K562 (cell line): Measurements from ENCODE around the gene ZNF597. TPM values are rescaled to one million over a fixed set of nuclear protein-coding genes. Genes with fewer than 3 reads are reported as not detected.

ENCODE experiments used
- BRD4 ChIP-seq: fragments of 200-600 bp; sonication (generic); IDR thresholded peaks from 2 replicates; pipeline ENCODE4 v1.6.1; 2017; ENCODE audit warnings: inconsistent platforms
- CBX5 ChIP-seq: IDR thresholded peaks from 2 replicates; pipeline ENCODE4 v1.6.1; 2014; ENCODE audit warnings: low read depth, borderline replicate concordance
- CEBPG ChIP-seq, 3 experiments: fragments of 200-800 bp in 1 of 3; sonication (Bioruptor generic) in 1 of 3; sonication (generic) in 1 of 3; formaldehyde crosslinking in 1 of 3; IDR thresholded peaks in 2 of 3; conservative IDR thresholded peaks in 1 of 3; 2 replicates each; pipeline versions ENCODE4 v1.6.1 to v1.8.0; 2016 to 2022; ENCODE audit warnings: missing compliant biosample characterization in 2 of 3, missing genetic modification characterization in 2 of 3, mild to moderate bottlenecking in 1 of 3, missing genetic modification reagents in 1 of 3
- CXXC5 ChIP-seq: fragments of 250-450 bp; sonication (Bioruptor Pico); IDR thresholded peaks from 2 replicates; pipeline ENCODE4 v1.8.0; 2022; ENCODE audit warnings: inconsistent platforms, mild to moderate bottlenecking, moderate library complexity
- ELF1 ChIP-seq: fragments of 200-800 bp; sonication (Bioruptor generic); IDR thresholded peaks from 2 replicates; pipeline ENCODE4 v1.6.1; 2016; ENCODE audit warnings: missing genetic modification characterization, missing compliant biosample characterization
- ETV5 ChIP-seq: sonication (generic); formaldehyde crosslinking; IDR thresholded peaks from 2 replicates; pipeline ENCODE4 v1.4.0; 2020; ENCODE audit warnings: low read depth, mild to moderate bottlenecking, missing genetic modification reagents
- FOXK1 ChIP-seq: sonication (generic); formaldehyde crosslinking; IDR thresholded peaks from 2 replicates; pipeline ENCODE4 v1.8.0; 2022; ENCODE audit warnings: missing genetic modification reagents, mild to moderate bottlenecking, borderline replicate concordance
- GABPA ChIP-seq: fragments of 200-800 bp; sonication (Bioruptor generic); conservative IDR thresholded peaks from 2 replicates; pipeline ENCODE4 v1.6.1; 2016; ENCODE audit warnings: low read depth, missing genetic modification characterization, missing compliant biosample characterization
- HCFC1 ChIP-seq: IDR thresholded peaks from 2 replicates; pipeline ENCODE4 v1.6.1; 2012; ENCODE audit warnings: low read depth, low read length, improper control_type of control experiment
- HNRNPK ChIP-seq: fragments of 200-400 bp; formaldehyde crosslinking; IDR thresholded peaks from one replicate; pipeline ENCODE4 v1.6.1; 2018; ENCODE audit warnings: mild to moderate bottlenecking, low read depth, low read length; ENCODE audit not compliant: poor library complexity, severe bottlenecking
- KDM1A ChIP-seq, 2 experiments: fragments of 450-650 bp; IDR thresholded peaks; 2 replicates each; pipeline ENCODE4 v1.6.1; 2016; ENCODE audit warnings: mild to moderate bottlenecking in 2 of 2
- MTA3 ChIP-seq: fragments of 450-650 bp; formaldehyde crosslinking; IDR thresholded peaks from 2 replicates; pipeline ENCODE4 v1.6.1; 2017; ENCODE audit warnings: mild to moderate bottlenecking, borderline replicate concordance
- NFE2 ChIP-seq: IDR thresholded peaks from 2 replicates; pipeline ENCODE4 v1.6.1; 2014; ENCODE audit warnings: antibody characterized with exemption, low read depth
- NFIC ChIP-seq: fragments of 450-650 bp; IDR thresholded peaks from 2 replicates; pipeline ENCODE4 v1.6.1; 2017; ENCODE audit warnings: mild to moderate bottlenecking, inconsistent platforms
- SOX6 ChIP-seq: fragments of 450-650 bp; IDR thresholded peaks from 2 replicates; pipeline ENCODE4 v1.6.1; 2014; ENCODE audit warnings: mild to moderate bottlenecking
- STAG1 ChIP-seq: sonication (generic); formaldehyde crosslinking; IDR thresholded peaks from 2 replicates; pipeline ENCODE4 v1.5.0; 2020; ENCODE audit warnings: missing genetic modification reagents, borderline replicate concordance
- TAF1 ChIP-seq: IDR thresholded peaks from 2 replicates; pipeline ENCODE4 v1.6.1; 2011; ENCODE audit warnings: mild to moderate bottlenecking, low read length, moderate library complexity; ENCODE audit not compliant: insufficient read depth, control insufficient read depth, severe bottlenecking; ENCODE audit errors: extremely low read depth
- TEAD4 ChIP-seq, 2 experiments: sonication (generic) in 1 of 2; formaldehyde crosslinking in 1 of 2; IDR thresholded peaks; 2 replicates each; pipeline versions ENCODE4 v1.6.1 to v1.8.0; 2012 to 2022; ENCODE audit warnings: borderline replicate concordance in 1 of 2, inconsistent platforms in 1 of 2, low read length in 1 of 2, mild to moderate bottlenecking in 1 of 2, missing genetic modification reagents in 1 of 2
- U2AF2 ChIP-seq: fragments of 200-400 bp; formaldehyde crosslinking; optimal IDR thresholded peaks from 2 replicates; pipeline ENCODE3; 2017; ENCODE audit warnings: low read depth, mild to moderate bottlenecking, low read length
- ZBTB17 ChIP-seq: fragments of 450-650 bp; formaldehyde crosslinking; IDR thresholded peaks from 2 replicates; pipeline ENCODE4 v1.4.0; 2020; ENCODE audit warnings: mild to moderate bottlenecking
- ZNF583 ChIP-seq: fragments of 250-450 bp; sonication (Bioruptor Pico); IDR thresholded peaks from 2 replicates; pipeline ENCODE4 v1.4.0; 2020
- ZNF584 ChIP-seq: fragments of 200-800 bp; sonication (Bioruptor generic); IDR thresholded peaks from 2 replicates; pipeline ENCODE4 v1.6.1; 2016; ENCODE audit warnings: low read depth, mild to moderate bottlenecking, missing genetic modification characterization, missing compliant biosample characterization
- polyA plus RNA-seq, 8 experiments: library from polyadenylated mRNA; depleted of rRNA in 4 of 8; stranded (reverse) in 5 of 8; unstranded in 3 of 8; fragments of >200 nt; fragmentation: Nextera tagmentation in 2 of 8; fragmentation: Illumina TruSeq in 1 of 8; extraction: Ambion mirVana in 2 of 8; extraction: Trizol in 1 of 8; gene quantifications; 2 replicates each; pipeline versions ENCODE4 v1.2.1 to v1.2.3, GENCODE V29; 2011 to 2014; ENCODE audit warnings: inconsistent platforms in 1 of 8, missing spikeins in 1 of 8
- total RNA-seq, 7 experiments: library from RNA; depleted of rRNA in 6 of 7; stranded (reverse); fragments of >200 nt in 6 of 7; fragmentation: Illumina TruSeq in 2 of 7; extraction: Trizol in 2 of 7; gene quantifications; 2 replicates each; pipeline versions ENCODE4 v1.2.1 to v1.2.3, GENCODE V29; 2011 to 2021; ENCODE audit warnings: low replicate concordance in 1 of 7
- TF ChIP-seq, protein P1 (sequence below): IDR thresholded peaks from 2 replicates; pipeline ENCODE4 v1.6.1; 2014; ENCODE audit warnings: antibody characterized with exemption
- TF ChIP-seq, protein P2 (sequence below): fragments of 250-450 bp; sonication (Bioruptor Pico); IDR thresholded peaks from 2 replicates; pipeline ENCODE4 v1.4.0; 2020; ENCODE audit warnings: mild to moderate bottlenecking, moderate library complexity
- TF ChIP-seq, protein P3 (sequence below), 3 experiments: IDR thresholded peaks in 2 of 3; conservative IDR thresholded peaks in 1 of 3; 2 replicates each; pipeline ENCODE4 v1.5.1; 2011 to 2012; ENCODE audit warnings: low read length in 3 of 3, mild to moderate bottlenecking in 3 of 3, control low read depth in 2 of 3, improper control_type of control experiment in 1 of 3, inconsistent platforms in 1 of 3, low read depth in 1 of 3, mixed read lengths in 1 of 3, moderate library complexity in 1 of 3; ENCODE audit not compliant: insufficient read depth in 2 of 3

ZNF597 gene
- total and polyA plus RNA-seq, 9 of the 15 experiments (the other 6 are each of a cell fraction or from before 2014, with no cell fraction given): 0.14 to 0.68 (median 0.42) TPM

DNA sequence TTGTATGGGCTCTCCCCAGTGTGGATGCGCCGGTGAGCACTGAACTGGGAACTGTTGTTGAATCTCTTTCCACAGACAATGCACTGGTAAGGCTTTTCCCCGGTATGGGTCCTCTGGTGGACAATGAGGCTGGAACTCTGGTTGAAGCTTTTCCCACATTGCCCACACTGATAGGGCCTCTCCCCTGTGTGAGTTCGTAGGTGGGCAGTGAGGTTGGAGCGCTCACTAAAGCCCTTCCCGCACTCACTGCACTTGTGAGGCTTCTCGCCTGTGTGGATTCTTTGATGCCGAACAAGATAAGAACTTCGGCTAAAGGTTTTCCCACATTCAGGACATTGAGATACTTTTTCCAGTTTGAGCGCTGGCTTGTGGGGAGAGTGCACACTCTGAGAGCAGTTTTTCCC lies 60.3 kb downstream of the ZNF597 start (continued):
- TF ChIP-seq BRD4: no peak
- TF ChIP-seq NFIC: no peak
- TF ChIP-seq KDM1A (IDR thresholded peaks at IDR 0.05): peak in 1 of 2 experiments; percentile 13; a peak in 1 of 4 replicates
- peak; percentile 28; the same call in 1 of the 2 replicates for TF ChIP-seq CXXC5 (CRISPR knock-in tag)
- TF ChIP-seq SOX6: peak; percentile 79; the same call in 1 of the 2 replicates
- TF ChIP-seq, protein P1, sequence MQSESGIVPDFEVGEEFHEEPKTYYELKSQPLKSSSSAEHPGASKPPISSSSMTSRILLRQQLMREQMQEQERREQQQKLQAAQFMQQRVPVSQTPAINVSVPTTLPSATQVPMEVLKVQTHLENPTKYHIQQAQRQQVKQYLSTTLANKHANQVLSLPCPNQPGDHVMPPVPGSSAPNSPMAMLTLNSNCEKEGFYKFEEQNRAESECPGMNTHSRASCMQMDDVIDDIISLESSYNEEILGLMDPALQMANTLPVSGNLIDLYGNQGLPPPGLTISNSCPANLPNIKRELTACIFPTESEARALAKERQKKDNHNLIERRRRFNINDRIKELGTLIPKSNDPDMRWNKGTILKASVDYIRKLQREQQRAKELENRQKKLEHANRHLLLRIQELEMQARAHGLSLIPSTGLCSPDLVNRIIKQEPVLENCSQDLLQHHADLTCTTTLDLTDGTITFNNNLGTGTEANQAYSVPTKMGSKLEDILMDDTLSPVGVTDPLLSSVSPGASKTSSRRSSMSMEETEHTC: no peak
- TF ChIP-seq, protein P2, sequence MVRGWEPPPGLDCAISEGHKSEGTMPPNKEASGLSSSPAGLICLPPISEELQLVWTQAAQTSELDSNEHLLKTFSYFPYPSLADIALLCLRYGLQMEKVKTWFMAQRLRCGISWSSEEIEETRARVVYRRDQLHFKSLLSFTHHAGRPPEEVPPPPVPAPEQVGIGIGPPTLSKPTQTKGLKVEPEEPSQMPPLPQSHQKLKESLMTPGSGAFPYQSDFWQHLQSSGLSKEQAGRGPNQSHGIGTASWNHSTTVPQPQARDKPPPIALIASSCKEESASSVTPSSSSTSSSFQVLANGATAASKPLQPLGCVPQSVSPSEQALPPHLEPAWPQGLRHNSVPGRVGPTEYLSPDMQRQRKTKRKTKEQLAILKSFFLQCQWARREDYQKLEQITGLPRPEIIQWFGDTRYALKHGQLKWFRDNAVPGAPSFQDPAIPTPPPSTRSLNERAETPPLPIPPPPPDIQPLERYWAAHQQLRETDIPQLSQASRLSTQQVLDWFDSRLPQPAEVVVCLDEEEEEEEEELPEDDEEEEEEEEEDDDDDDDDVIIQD (CRISPR knock-in tag): no peak
- TF ChIP-seq ELF1 (tag): no peak
- TF ChIP-seq MTA3: peak; percentile 74; the same call in 1 of the 2 replicates
- TF ChIP-seq ETV5: no peak
- TF ChIP-seq CEBPG (CRISPR knock-in tag; IDR thresholded peaks at IDR 0.05): no peak
- no peak for TF ChIP-seq CEBPG (tag; conservative IDR thresholded peaks at IDR 0.05 in 1 of 2, IDR thresholded peaks at IDR 0.05 in 1 of 2)
- no peak for TF ChIP-seq HNRNPK
- no peak for TF ChIP-seq ZBTB17
- no peak for TF ChIP-seq ZNF584 (CRISPR knock-in tag)
- TF ChIP-seq GABPA (tag): no peak
- TF ChIP-seq NFE2: no peak
- TF ChIP-seq TAF1: no peak
- TF ChIP-seq ZNF583 (CRISPR knock-in tag): 0 out of 2 replicates have a peak, but pooled peaks have one; percentile 38
- no peak for TF ChIP-seq U2AF2
- TF ChIP-seq FOXK1 (CRISPR knock-in tag): 0 out of 2 replicates have a peak, but pooled peaks have one; percentile 36
- TF ChIP-seq, protein P3, sequence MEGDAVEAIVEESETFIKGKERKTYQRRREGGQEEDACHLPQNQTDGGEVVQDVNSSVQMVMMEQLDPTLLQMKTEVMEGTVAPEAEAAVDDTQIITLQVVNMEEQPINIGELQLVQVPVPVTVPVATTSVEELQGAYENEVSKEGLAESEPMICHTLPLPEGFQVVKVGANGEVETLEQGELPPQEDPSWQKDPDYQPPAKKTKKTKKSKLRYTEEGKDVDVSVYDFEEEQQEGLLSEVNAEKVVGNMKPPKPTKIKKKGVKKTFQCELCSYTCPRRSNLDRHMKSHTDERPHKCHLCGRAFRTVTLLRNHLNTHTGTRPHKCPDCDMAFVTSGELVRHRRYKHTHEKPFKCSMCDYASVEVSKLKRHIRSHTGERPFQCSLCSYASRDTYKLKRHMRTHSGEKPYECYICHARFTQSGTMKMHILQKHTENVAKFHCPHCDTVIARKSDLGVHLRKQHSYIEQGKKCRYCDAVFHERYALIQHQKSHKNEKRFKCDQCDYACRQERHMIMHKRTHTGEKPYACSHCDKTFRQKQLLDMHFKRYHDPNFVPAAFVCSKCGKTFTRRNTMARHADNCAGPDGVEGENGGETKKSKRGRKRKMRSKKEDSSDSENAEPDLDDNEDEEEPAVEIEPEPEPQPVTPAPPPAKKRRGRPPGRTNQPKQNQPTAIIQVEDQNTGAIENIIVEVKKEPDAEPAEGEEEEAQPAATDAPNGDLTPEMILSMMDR (IDR thresholded peaks at IDR 0.05 in 2 of 3, conservative IDR thresholded peaks at IDR 0.05 in 1 of 3; ENCODE audit: insufficient read depth in 2 of 3, low read depth in 1 of 3, low read length in 3 of 3): no peak
- TF ChIP-seq CBX5: peak; percentile 97
- TF ChIP-seq TEAD4 (IDR thresholded peaks at IDR 0.05; ENCODE audit: low read length): peak; percentile 61
- no peak for TF ChIP-seq TEAD4 (CRISPR knock-in tag; IDR thresholded peaks at IDR 0.05; ENCODE audit: borderline replicate concordance)
- no peak for TF ChIP-seq HCFC1
- TF ChIP-seq STAG1 (CRISPR knock-in tag): no peak
